ENCODE data around the gene MPRIP.
A peak's percentile ranks its signal among the peaks of the same experiment; 100 is the strongest.
"Not testable (repeated sequence)": the region's sequence is repeated elsewhere in the genome, so short reads cannot be mapped to it uniquely, and the experiment has no call there.

MPRIP gene

GRCh38 chr17:17186551-17187505 lies 144.6 kb downstream of the MPRIP start:
- no peak for DNase-seq (ENCODE audit: low spot score)

- no peak for DNase-seq (ENCODE audit: low spot score)
Observed at GRCh38 chr17:17188586-17188985, 146.3 kb downstream of the MPRIP start.

- no peak for DNase-seq (ENCODE audit: low spot score)
Observed at GRCh38 chr17:17189559-17189958, 147.3 kb downstream of the MPRIP start.

GRCh38 chr17:17190188-17190587 lies 147.9 kb downstream of the MPRIP start:
- DNase-seq (ENCODE audit: low spot score) = no peak

GRCh38 chr17:17191346-17191792 lies 149.1 kb downstream of the MPRIP start:
- no peak for DNase-seq (ENCODE audit: low spot score)

GRCh38 chr17:17191961-17192381 lies 149.7 kb downstream of the MPRIP start:
- DNase-seq (ENCODE audit: low spot score) = no peak

GRCh38 chr17:17195466-17195865 lies 153.2 kb downstream of the MPRIP start:
- not testable (repeated sequence) for DNase-seq (ENCODE audit: low spot score)

- no peak for DNase-seq (ENCODE audit: low spot score)
Observed at GRCh38 chr17:17196776-17197175, 154.5 kb downstream of the MPRIP start.

- no peak for DNase-seq (ENCODE audit: low spot score)
Observed at GRCh38 chr17:17198281-17198680, 156.0 kb downstream of the MPRIP start.

- no peak for DNase-seq (ENCODE audit: low spot score)
Observed at GRCh38 chr17:17200311-17200710, 158.1 kb downstream of the MPRIP start.

- DNase-seq (ENCODE audit: low spot score) = no peak
Observed at GRCh38 chr17:17200831-17201230, 158.6 kb downstream of the MPRIP start.

GRCh38 chr17:17201271-17201670 lies 159.0 kb downstream of the MPRIP start:
- no peak for DNase-seq (ENCODE audit: low spot score)

- no peak for DNase-seq (ENCODE audit: low spot score)
Observed at GRCh38 chr17:17201907-17202306, 159.7 kb downstream of the MPRIP start.

GRCh38 chr17:17203173-17203730 lies 161.0 kb downstream of the MPRIP start:
- DNase-seq (ENCODE audit: low spot score) = no peak

- no peak for DNase-seq (ENCODE audit: low spot score)
Observed at GRCh38 chr17:17204041-17204591, 161.9 kb downstream of the MPRIP start.

GRCh38 chr17:17204635-17205231 lies 162.5 kb downstream of the MPRIP start:
- DNase-seq (ENCODE audit: low spot score) = no peak

GRCh38 chr17:17205368-17206123 lies 163.3 kb downstream of the MPRIP start:
- DNase-seq (ENCODE audit: low spot score) = peak; percentile 43

GRCh38 chr17:17206124-17206912 lies 164.1 kb downstream of the MPRIP start, which contains the start of gene PLD6:
PLD6 (minus strand) TSS chr17:17206333; CDS start chr17:17206286, 47 bp downstream.
- DNase-seq (ENCODE audit: low spot score) = peak; percentile 86

- no peak for DNase-seq (ENCODE audit: low spot score)
Observed at GRCh38 chr17:17206913-17207335, 164.7 kb downstream of the MPRIP start.

GRCh38 chr17:17207998-17208397 lies 165.7 kb downstream of the MPRIP start:
- DNase-seq (ENCODE audit: low spot score) = no peak

GRCh38 chr17:17213775-17214174 lies 171.5 kb downstream of the MPRIP start:
- DNase-seq (ENCODE audit: low spot score) = no peak
